Osteocyte (in vitro differentiated cells): ENCODE data around the gene KRTAP13-2. TPM values are rescaled to one million over a fixed set of nuclear protein-coding genes. Genes with fewer than 3 reads are reported as not detected.

Experiments used
- DNase-seq: peaks from one replicate; pipeline ENCODE4 v3.0.0; 2021; ENCODE audit warnings: mixed read lengths; ENCODE audit not compliant: unreplicated experiment; ENCODE audit errors: extremely low spot score
- H3K27ac Mint-ChIP-seq: one replicate; pipeline ENCODE4 v1.8.0; 2021; ENCODE audit warnings: mild to moderate bottlenecking, mixed read lengths; ENCODE audit not compliant: unreplicated experiment
- H3K27me3 Mint-ChIP-seq: one replicate; pipeline ENCODE4 v1.8.0; 2021; ENCODE audit warnings: mixed read lengths; ENCODE audit not compliant: unreplicated experiment
- H3K36me3 Mint-ChIP-seq: one replicate; pipeline ENCODE4 v1.8.0; 2021; ENCODE audit warnings: mixed read lengths; ENCODE audit not compliant: unreplicated experiment
- H3K4me1 Mint-ChIP-seq: one replicate; pipeline ENCODE4 v1.8.0; 2021; ENCODE audit warnings: mixed read lengths; ENCODE audit not compliant: unreplicated experiment
- H3K4me3 Mint-ChIP-seq: one replicate; pipeline ENCODE4 v1.8.0; 2021; ENCODE audit warnings: mild to moderate bottlenecking, moderate library complexity, mixed read lengths; ENCODE audit not compliant: unreplicated experiment
- H3K9me3 Mint-ChIP-seq: one replicate; pipeline ENCODE4 v1.8.0; 2021; ENCODE audit warnings: mixed read lengths; ENCODE audit not compliant: unreplicated experiment
- total RNA-seq: library from RNA; stranded (reverse); gene quantifications from 2 replicates; pipeline ENCODE4 v1.2.1, GENCODE V29; 2021
- TF ChIP-seq, protein P1 (sequence below): fragments of 200-600 bp; sonication (generic); IDR thresholded peaks from 2 replicates; pipeline ENCODE4 v1.5.0; 2021; ENCODE audit warnings: antibody characterized with exemption, mild to moderate bottlenecking, moderate library complexity

The KRTAP13-2 gene
- total RNA-seq, 1 donor from 2014 or later = not detected

DNA sequence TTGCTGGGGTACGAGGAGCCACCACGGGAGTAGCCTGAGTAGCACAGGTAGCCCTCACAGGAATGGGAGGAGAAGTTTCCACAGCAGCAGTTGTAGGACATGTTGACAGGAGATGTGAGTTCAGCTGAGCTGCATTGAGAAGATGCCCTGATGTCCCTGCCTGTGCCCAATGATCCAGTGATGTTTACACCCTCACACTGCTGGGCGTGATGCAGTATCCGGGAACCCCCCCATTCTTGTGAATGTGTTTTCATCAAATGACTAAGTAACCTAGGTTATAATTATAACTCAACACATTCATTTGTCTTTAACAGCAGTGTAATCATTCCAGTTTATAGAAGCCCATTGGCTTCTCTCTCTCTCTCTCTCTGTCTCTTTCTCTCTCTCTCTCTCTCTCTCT, 23.6 kb downstream of the KRTAP13-2 start, which contains the start of gene KRTAP23-1:
Gene KRTAP23-1 (minus strand): TSS at position 101 of the 400 bp plus-strand sequence. CDS start 0 bp downstream, at position 101.
- Mint-ChIP-seq H3K36me3 (no peaks in the 10 kb centered on the region), H3K27me3 (no peaks in the 10 kb centered on the region), H3K27ac (peak within 1 kb of the TSS; percentile 1), H3K4me1 (peaks cover 11% of the 10 kb centered on the region), H3K9me3 (peaks cover 5% of the 10 kb centered on the region), H3K4me3 (no peak within 1 kb of the TSS)
- TF ChIP-seq, protein P1, sequence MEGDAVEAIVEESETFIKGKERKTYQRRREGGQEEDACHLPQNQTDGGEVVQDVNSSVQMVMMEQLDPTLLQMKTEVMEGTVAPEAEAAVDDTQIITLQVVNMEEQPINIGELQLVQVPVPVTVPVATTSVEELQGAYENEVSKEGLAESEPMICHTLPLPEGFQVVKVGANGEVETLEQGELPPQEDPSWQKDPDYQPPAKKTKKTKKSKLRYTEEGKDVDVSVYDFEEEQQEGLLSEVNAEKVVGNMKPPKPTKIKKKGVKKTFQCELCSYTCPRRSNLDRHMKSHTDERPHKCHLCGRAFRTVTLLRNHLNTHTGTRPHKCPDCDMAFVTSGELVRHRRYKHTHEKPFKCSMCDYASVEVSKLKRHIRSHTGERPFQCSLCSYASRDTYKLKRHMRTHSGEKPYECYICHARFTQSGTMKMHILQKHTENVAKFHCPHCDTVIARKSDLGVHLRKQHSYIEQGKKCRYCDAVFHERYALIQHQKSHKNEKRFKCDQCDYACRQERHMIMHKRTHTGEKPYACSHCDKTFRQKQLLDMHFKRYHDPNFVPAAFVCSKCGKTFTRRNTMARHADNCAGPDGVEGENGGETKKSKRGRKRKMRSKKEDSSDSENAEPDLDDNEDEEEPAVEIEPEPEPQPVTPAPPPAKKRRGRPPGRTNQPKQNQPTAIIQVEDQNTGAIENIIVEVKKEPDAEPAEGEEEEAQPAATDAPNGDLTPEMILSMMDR = no peak
- no peak for DNase-seq

DNA sequence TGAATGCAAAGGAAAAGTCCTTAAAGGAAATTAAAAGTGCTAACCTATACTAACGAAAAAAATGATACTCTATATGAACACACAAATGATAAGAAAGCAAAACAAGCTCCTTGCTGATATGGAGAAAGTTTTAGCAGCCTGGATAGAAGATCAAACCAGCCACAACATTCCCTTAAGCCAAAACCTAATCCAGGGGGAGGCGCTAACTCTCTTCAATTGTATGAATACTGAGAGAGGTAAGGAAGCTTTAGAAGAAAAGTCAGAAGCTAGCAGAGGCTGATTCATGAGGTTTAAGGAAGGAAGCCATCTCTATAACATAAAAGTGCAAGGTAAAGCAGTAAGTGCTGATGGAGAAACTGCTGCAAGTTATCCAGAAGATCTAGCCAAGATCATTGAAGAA, 27.1 kb downstream of the KRTAP13-2 start:
- H3K36me3 Mint-ChIP-seq = no peaks in the 10 kb centered on the region
- peaks cover 10% of the 10 kb centered on the region for H3K4me1 Mint-ChIP-seq
- no peaks in the 10 kb centered on the region for H3K27me3 Mint-ChIP-seq

DNA sequence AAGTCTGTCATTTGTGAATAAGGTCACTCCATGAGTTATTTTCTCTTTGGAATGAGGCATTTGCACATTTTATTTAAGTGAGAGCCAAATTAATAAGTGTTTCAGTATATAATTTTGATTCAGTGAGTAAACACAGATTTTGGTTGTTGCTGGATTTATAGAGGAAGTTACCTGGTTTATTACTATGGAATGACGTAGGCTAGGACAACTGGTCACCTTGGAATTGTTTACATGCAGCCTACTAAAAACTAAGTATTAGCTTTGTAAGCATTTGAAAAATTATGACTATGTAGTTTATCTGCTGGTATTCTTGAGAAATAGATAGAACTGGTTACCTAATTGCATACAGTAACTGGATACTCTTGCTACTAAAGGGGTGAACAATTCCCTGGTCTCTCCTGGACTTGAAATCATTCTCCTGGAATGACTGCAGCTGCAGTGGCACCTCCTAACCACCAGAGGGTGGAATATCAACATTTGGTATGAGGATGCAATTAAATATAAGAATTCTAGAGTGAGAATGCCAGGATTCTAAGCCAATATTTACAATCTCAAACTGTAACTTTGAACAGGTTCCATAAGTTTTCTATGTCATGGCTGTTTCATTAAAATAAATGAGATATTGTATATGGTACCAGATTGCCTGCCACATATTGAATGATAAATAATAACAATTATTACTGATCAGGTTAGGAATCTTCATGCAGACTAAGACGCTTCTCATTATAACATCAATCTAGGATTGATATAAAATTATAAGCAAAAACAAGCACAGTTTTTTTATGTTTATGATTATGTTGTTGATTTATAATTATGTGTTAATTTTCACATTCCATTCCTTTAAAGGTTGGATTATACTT, 31.1 kb downstream of the KRTAP13-2 start:
- Mint-ChIP-seq H3K9me3 (peaks cover 5% of the 10 kb centered on the region), H3K27ac (no peak overlapping the region), H3K27me3 (no peaks in the 10 kb centered on the region), H3K36me3 (no peaks in the 10 kb centered on the region), H3K4me1 (peaks cover 26% of the 10 kb centered on the region), H3K4me3 (no peak overlapping the region)
- no peak for DNase-seq
- TF ChIP-seq, protein P1 = peak; percentile 90

More for the DNA sequence above, 27.1 kb downstream of the KRTAP13-2 start:
- H3K27ac Mint-ChIP-seq = no peak overlapping the region
- TF ChIP-seq, protein P1 = no peak
- no peak for DNase-seq
- peaks cover 5% of the 10 kb centered on the region for H3K9me3 Mint-ChIP-seq
- no peak overlapping the region for H3K4me3 Mint-ChIP-seq

DNA sequence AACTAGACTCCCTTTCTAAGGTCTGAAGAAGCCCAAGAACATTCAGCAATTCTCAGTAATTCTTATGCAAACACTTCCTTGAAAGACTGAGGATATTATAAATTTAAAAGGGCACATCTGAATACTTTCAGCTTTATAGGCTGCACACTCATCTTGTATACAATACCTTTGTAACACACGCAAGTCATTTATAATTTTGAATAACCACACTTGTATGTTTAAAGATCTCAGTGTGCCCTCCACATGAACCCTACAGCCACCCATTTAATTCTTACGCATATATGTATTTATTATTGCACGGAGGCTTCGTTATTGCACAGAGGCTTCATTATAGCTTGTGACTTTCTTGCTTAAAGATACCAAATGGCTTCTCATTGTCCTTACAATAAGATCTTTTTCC, 33.4 kb downstream of the KRTAP13-2 start:
- no peak overlapping the region for H3K4me3 Mint-ChIP-seq
- peaks cover 39% of the 10 kb centered on the region for H3K4me1 Mint-ChIP-seq
- H3K27ac Mint-ChIP-seq = no peak overlapping the region
- no peaks in the 10 kb centered on the region for H3K27me3 Mint-ChIP-seq
- DNase-seq = no peak
- H3K9me3 Mint-ChIP-seq = no peaks in the 10 kb centered on the region
- TF ChIP-seq, protein P1 = no peak
- H3K36me3 Mint-ChIP-seq = no peaks in the 10 kb centered on the region

DNA sequence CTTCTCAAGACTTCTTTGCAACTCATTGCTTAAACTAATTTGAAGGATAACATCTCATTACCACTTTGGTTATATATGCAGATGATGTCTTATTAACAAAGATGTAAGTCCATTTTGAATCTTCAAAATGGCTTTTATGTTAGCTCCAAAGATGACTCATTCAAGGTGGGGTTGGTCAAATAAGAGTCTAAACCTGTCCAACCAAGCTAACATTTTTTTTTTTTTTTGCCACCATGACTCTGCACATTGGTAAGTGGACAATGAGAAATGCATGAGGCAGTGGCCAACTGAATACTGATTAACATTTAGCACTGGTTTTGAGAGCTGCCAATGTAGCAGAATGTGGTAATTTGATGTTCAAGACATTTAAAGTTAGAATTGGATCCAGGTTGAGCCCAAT, 34.3 kb downstream of the KRTAP13-2 start:
- TF ChIP-seq, protein P1 = no peak
- H3K4me3 Mint-ChIP-seq = no peak overlapping the region
- no peaks in the 10 kb centered on the region for H3K27me3 Mint-ChIP-seq

More for the DNA sequence above, 34.3 kb downstream of the KRTAP13-2 start:
- H3K36me3 Mint-ChIP-seq = no peaks in the 10 kb centered on the region
- peak overlapping the region; percentile 70 for H3K27ac Mint-ChIP-seq
- DNase-seq = no peak
- H3K4me1 Mint-ChIP-seq = peaks cover 48% of the 10 kb centered on the region
- no peaks in the 10 kb centered on the region for H3K9me3 Mint-ChIP-seq
